Kidney epithelial cell (primary cell): ENCODE data around the gene CREBL2. TPM values are rescaled to one million over a fixed set of nuclear protein-coding genes. Genes with fewer than 3 reads are reported as not detected.
A peak's percentile ranks its signal among the peaks of the same experiment; 100 is the strongest.

Source experiments
- DNase-seq: peaks from one replicate; pipeline ENCODE4 v3.0.0-alpha.2; 2010; ENCODE audit warnings: low read depth
- H3K27me3 ChIP-seq: 2 replicates; pipeline ENCODE4 v1.6.0; 2011; ENCODE audit warnings: low read length; ENCODE audit not compliant: control insufficient read depth, insufficient read depth
- H3K36me3 ChIP-seq: 2 replicates; pipeline ENCODE4 v1.5.1; 2011; ENCODE audit warnings: low read length; ENCODE audit not compliant: control insufficient read depth, insufficient read depth
- H3K4me3 ChIP-seq: 2 replicates; pipeline ENCODE4 v1.5.1; 2011; ENCODE audit warnings: low read depth, mild to moderate bottlenecking, control low read depth, low read length
- CTCF ChIP-seq: IDR thresholded peaks from 2 replicates; pipeline ENCODE4 v1.5.1; 2011; ENCODE audit warnings: mild to moderate bottlenecking, moderate library complexity, low read length, control low read depth, inconsistent platforms; ENCODE audit not compliant: insufficient read depth, poor library complexity, severe bottlenecking
- total RNA-seq: library from RNA; depleted of rRNA; stranded (reverse); fragments of >200 nt; gene quantifications from 2 replicates; pipeline ENCODE4 v1.2.3, GENCODE V29; 2015

The CREBL2 gene
- total RNA-seq, 1 donor from 2014 or later: 21.7 TPM

GRCh38 chr12:12661086-12661856 is 49.6 kb downstream of the CREBL2 start:
- TF ChIP-seq CTCF: no peak
- Histone ChIP-seq H3K27me3 (no peaks in the 10 kb centered on the region), H3K4me3 (no peak overlapping the region), H3K36me3 (no peaks in the 10 kb centered on the region)
- DNase-seq: peak; percentile 31

GRCh38 chr12:12663644-12664294 is 52.1 kb downstream of the CREBL2 start:
- H3K27me3 ChIP-seq: no peaks in the 10 kb centered on the region
- no peak overlapping the region for H3K4me3 ChIP-seq
- H3K36me3 ChIP-seq: no peaks in the 10 kb centered on the region
- TF ChIP-seq CTCF: no peak
- DNase-seq: no peak

- DNase-seq: no peak
- no peak for TF ChIP-seq CTCF
- Histone ChIP-seq H3K4me3 (no peak overlapping the region), H3K27me3 (no peaks in the 10 kb centered on the region), H3K36me3 (no peaks in the 10 kb centered on the region)
Observed at GRCh38 chr12:12665194-12665593, 53.5 kb downstream of the CREBL2 start.

- DNase-seq: no peak
- Histone ChIP-seq H3K27me3 (no peaks in the 10 kb centered on the region), H3K36me3 (no peaks in the 10 kb centered on the region), H3K4me3 (no peak overlapping the region)
- no peak for TF ChIP-seq CTCF
Observed at GRCh38 chr12:12668005-12668404, 56.3 kb downstream of the CREBL2 start.

GRCh38 chr12:12669020-12669419 is 57.3 kb downstream of the CREBL2 start:
- no peak for TF ChIP-seq CTCF
- no peaks in the 10 kb centered on the region for H3K27me3 ChIP-seq
- no peak overlapping the region for H3K4me3 ChIP-seq
- no peaks in the 10 kb centered on the region for H3K36me3 ChIP-seq
- no peak for DNase-seq
